Panc1 (cell line): ENCODE measurements around the gene GRM3.

Source experiments
- TCF7L2 ChIP-seq: IDR thresholded peaks from 2 replicates; pipeline ENCODE4 v1.6.1; 2011; ENCODE audit warnings: mild to moderate bottlenecking, low read depth, low read length, inconsistent platforms
- TF ChIP-seq, protein P1 (sequence below): fragments of 450-650 bp; IDR thresholded peaks from 2 replicates; pipeline ENCODE4 v1.5.1; 2017; ENCODE audit warnings: mild to moderate bottlenecking
- TF ChIP-seq, protein P2 (sequence below), 2 experiments: IDR thresholded peaks; 2 replicates each; pipeline ENCODE4 v1.6.1; 2011 to 2012; ENCODE audit warnings: low read depth in 2 of 2, control low read depth in 1 of 2, low read length in 1 of 2, mild to moderate bottlenecking in 1 of 2, moderate library complexity in 1 of 2; ENCODE audit not compliant: insufficient read depth in 1 of 2

DNA sequence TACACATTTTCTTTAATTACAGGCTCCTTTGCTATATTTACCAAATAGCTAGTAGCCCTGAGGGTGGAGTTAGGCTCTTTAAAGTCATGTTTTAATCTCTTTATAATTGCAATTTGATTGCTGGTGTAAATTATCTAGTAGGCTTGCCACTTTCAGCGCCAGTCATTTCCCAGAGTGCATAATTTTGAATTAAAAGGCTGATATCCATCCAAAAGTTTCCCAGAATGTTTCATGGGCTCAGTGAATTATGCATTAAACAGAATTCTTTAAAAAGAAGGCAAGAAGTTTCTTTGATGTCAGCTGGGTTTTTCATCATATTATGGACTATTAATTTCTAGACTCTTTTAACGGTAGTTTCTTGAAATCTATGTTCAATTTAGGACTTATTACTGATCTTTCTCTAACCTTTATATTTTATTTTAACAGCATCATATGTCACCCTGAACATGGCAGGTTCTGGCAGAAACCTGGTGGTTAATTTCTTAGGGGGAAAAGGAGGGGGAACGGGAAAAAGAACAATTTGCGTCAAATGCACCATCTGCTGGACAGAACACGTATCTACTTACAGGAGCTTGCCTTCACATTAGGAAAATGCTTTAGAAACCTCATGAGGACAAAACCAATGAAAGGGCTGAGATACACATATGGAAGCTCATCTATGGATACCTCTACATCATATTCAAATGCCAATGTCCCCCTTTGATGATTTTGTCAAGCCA lies 171.1 kb downstream of the GRM3 start:
- TF ChIP-seq, protein P1, sequence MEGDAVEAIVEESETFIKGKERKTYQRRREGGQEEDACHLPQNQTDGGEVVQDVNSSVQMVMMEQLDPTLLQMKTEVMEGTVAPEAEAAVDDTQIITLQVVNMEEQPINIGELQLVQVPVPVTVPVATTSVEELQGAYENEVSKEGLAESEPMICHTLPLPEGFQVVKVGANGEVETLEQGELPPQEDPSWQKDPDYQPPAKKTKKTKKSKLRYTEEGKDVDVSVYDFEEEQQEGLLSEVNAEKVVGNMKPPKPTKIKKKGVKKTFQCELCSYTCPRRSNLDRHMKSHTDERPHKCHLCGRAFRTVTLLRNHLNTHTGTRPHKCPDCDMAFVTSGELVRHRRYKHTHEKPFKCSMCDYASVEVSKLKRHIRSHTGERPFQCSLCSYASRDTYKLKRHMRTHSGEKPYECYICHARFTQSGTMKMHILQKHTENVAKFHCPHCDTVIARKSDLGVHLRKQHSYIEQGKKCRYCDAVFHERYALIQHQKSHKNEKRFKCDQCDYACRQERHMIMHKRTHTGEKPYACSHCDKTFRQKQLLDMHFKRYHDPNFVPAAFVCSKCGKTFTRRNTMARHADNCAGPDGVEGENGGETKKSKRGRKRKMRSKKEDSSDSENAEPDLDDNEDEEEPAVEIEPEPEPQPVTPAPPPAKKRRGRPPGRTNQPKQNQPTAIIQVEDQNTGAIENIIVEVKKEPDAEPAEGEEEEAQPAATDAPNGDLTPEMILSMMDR, result peak; percentile 54; the same call in 1 of the 2 replicates
- TF ChIP-seq, protein P2, sequence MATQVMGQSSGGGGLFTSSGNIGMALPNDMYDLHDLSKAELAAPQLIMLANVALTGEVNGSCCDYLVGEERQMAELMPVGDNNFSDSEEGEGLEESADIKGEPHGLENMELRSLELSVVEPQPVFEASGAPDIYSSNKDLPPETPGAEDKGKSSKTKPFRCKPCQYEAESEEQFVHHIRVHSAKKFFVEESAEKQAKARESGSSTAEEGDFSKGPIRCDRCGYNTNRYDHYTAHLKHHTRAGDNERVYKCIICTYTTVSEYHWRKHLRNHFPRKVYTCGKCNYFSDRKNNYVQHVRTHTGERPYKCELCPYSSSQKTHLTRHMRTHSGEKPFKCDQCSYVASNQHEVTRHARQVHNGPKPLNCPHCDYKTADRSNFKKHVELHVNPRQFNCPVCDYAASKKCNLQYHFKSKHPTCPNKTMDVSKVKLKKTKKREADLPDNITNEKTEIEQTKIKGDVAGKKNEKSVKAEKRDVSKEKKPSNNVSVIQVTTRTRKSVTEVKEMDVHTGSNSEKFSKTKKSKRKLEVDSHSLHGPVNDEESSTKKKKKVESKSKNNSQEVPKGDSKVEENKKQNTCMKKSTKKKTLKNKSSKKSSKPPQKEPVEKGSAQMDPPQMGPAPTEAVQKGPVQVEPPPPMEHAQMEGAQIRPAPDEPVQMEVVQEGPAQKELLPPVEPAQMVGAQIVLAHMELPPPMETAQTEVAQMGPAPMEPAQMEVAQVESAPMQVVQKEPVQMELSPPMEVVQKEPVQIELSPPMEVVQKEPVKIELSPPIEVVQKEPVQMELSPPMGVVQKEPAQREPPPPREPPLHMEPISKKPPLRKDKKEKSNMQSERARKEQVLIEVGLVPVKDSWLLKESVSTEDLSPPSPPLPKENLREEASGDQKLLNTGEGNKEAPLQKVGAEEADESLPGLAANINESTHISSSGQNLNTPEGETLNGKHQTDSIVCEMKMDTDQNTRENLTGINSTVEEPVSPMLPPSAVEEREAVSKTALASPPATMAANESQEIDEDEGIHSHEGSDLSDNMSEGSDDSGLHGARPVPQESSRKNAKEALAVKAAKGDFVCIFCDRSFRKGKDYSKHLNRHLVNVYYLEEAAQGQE (IDR thresholded peaks at IDR 0.05; ENCODE audit: insufficient read depth in 1 of 2, low read depth in 2 of 2, low read length in 1 of 2), result no peak
- TF ChIP-seq TCF7L2, result no peak
